Dermis microvascular lymphatic vessel endothelial cell (primary cell): ENCODE measurements around the gene TRIM25. TPM values are rescaled to one million over a fixed set of nuclear protein-coding genes. Genes with fewer than 3 reads are reported as not detected.

ENCODE experiments used
- DNase-seq, 2 donors: peaks; one replicate each; pipeline versions ENCODE4 v3.0.0 to v3.0.0-alpha.2; 2010; ENCODE audit warnings: low read depth in 2 of 2
- total RNA-seq: library from RNA; depleted of rRNA; stranded (reverse); fragments of >200 nt; gene quantifications from 2 replicates; pipeline ENCODE4 v1.2.1, GENCODE V29; 2014

The TRIM25 gene, protein sequence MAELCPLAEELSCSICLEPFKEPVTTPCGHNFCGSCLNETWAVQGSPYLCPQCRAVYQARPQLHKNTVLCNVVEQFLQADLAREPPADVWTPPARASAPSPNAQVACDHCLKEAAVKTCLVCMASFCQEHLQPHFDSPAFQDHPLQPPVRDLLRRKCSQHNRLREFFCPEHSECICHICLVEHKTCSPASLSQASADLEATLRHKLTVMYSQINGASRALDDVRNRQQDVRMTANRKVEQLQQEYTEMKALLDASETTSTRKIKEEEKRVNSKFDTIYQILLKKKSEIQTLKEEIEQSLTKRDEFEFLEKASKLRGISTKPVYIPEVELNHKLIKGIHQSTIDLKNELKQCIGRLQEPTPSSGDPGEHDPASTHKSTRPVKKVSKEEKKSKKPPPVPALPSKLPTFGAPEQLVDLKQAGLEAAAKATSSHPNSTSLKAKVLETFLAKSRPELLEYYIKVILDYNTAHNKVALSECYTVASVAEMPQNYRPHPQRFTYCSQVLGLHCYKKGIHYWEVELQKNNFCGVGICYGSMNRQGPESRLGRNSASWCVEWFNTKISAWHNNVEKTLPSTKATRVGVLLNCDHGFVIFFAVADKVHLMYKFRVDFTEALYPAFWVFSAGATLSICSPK
- 24.1 and 30.7 TPM in 2 replicates for total RNA-seq

DNA sequence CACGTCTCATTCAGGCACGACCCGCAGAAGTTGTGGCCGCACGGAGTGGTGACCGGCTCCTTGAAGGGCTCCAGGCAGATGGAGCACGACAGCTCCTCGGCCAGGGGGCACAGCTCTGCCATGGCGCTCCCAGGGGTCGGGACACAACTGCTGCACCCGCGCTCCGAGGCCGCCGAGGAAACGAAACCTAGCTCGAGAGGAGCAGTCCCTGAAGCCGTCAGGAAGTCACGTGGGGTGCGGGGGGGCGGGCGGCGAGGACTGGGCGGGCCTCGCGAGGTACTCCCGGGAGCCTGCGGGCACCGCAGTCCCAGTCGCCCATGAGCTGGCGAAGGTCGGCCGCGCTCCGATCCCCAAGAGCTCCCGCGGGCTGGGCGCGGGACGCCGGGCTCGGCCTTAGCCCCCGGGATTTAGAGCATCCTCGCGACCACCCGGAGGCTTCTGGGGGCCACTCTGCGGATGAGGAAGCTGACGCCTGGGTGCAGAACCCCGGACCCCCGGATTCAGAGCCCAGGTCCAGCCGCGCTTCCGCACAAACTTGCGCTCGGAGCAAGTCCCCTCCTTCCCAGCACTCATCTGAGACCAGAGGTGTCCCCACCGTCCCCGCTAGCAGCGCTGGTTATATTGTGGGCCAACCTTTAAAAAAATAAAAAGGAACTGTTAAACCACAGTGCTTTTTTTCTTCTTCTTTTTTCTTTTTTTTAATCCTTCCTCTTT is at the start of gene TRIM25:
Gene TRIM25 (minus strand): TSS at position 183 of the 714 bp plus-strand sequence. CDS start 61 bp downstream, at position 122.
- DNase-seq = peak; percentile 65 to 92

DNA sequence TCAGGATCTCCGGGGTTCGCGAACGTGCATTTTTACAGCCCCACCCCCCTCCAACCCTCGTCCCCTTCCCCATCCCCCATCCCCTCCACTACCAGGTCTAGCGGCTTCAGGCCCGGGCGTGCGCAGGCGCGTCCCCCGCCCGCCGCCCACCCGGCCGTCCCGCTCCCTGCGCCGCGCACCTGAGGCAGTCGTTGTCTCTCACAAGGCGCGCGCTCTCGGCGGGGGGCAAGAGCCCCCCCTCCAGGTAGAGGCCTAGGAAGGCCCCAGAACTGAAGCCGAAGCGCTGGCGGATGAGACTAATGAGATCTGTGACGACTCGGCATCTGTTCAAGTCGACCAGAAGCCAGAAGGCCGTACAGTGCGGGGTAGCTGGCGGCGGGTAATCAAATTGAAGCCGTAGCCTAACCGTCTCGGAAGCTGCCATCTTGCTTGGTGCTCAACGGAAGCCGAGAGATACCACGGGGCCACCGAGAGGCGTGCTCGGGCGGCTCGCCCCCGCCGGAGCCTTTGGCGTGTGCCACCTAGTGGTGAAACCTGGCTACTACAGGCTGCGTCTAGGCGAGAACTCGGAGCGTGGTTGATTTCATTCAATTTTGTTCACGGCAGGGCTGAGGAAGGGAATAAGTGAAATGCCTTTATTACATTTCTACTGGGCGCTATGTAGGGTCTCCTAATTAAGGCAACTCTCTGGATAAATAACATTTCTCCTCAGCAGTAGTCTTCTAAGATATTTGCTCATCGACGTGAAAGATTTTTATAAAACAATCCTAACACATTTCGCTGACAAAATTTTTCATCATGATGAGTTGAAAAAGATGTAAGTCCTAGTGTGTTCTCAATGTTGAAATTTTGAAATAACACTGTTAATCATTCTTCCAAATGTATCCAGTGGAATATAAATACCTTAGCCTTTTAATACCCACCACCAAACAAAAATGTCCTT is 47.0 kb upstream of the TRIM25 start, which contains the start of gene COIL:
Gene COIL (minus strand): TSS at position 455 of the 943 bp plus-strand sequence. CDS start 31 bp downstream, at position 424.
- peak; percentile 85 to 91 for DNase-seq

DNA sequence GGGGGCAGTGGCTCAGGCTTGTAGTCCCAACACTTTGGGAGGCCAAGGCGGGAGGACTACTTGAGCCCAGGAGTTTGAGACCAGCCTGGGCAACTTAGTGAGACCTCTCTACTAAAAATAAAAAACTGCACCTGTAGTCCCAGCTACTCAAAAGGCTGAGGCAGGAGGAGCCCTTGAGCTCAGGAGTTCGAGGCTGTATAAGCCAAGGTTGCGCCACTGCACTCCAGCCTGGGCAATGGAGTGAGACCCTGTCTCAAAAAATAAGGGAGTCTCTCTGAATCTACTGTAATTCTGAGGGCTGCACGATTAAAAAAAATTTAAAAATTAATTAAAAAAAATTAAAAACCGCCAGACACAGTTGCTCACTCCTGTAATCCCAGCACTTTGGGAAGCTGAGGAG is 43.1 kb upstream of the TRIM25 start:
- DNase-seq = no peak

DNA sequence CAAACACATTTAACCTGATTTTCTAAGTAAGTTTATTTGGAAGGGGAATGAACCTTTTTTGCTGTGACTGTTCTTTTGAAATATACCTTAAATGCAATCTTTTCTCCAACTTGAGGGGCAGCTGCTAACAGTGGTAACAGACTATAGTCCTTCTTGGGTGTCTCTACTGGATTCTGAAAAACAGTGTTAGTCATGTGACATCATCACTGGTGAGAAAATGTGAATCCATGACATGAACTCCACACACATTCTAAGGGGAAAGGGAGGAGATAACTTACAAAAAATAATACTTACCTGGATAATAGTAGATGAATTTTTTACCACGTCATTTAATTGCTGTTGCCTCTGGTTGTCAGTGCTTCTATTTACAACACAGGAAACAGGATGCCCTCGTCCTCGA is 35.7 kb upstream of the TRIM25 start:
- peak; percentile 18 to 21 for DNase-seq

DNA sequence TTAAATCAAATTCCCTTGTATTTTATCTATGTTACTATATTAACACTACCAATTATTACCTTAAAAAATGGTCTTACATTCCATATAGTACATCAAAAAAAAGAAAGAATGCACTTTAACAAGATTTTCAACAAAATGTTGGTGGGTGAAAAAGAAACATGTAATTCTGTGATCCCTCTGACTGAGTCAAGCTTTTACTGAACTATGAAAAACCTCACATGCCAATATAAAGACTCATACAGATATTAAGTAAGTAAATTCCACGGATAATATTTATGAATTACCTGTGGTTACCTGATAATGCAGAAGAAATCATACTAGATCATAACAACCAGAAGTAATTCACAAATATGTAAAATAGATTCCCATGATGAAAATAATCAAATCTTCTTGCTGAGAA is 34.6 kb upstream of the TRIM25 start:
- DNase-seq = no peak

DNA sequence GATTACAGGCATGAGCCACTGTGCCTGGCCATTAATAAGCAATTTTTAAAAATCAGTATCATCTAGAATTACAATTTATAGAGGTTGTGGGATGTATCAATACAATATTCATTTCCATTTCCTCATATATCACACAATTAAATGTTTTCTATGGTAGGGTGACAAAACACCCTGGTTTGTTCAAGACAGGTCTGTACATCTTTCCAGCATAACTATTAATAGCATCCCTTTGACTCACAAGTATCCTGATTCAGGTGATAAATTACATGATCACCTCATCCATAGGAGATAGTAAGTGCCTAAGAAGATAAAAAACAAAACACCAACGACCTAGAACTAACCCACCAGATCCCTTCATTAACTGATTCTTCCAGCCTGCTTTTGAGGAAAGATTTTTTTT is 33.9 kb upstream of the TRIM25 start:
- no peak for DNase-seq

DNA sequence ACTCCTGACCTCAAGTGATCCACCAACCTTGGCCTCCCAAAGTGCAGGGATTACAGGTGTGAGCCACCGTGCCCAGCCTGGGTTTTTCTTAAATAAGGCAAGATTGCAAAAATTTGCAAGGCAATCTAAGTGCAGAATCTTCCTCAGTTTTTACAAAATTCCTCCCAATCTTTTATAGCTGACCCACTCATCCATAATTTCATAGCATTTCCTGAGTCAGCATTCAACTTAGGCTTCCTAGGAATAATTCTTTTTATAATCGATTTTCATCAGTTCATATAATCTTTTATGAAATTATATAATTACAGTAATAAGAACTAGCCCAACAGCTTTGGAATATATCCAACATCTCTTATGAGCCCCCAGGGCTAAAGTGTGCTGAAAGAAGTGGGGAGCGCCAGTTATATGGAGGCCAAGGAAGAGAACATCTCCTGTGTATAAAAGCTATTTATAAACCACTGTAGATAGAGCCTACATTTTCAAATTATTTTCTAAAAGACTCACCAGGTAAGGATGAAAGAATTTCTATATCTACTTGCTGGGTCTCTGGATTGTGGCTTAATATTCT is 32.2 kb upstream of the TRIM25 start:
- DNase-seq = no peak

DNA sequence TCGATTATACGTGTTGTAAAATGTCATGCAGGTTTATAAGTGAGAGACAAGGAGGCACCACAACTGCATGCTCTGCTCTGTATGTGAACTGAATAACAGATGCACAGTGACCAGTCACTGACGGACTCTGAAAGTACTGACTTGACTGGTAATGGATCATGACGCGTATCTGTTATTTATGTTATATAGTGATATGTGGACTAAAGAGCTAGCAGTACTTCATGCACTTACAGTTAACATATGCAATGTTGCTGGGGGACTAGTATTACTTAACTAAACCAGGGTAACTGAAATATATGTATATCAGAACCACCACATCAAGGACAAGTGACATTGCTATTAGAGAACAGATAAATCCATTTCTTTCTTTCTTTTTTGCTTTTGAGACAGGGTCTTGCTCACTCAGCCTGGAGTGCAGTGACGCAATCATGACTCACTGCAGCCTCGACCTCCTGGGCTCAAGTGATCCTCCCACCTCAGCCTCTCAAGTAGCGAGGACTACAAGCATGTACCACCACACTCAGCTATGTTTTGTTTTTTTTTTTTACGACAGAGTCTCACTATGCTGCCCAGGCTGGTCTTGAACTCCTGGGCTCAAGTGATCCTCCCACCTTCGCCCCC is 29.8 kb upstream of the TRIM25 start:
- DNase-seq = no peak

DNA sequence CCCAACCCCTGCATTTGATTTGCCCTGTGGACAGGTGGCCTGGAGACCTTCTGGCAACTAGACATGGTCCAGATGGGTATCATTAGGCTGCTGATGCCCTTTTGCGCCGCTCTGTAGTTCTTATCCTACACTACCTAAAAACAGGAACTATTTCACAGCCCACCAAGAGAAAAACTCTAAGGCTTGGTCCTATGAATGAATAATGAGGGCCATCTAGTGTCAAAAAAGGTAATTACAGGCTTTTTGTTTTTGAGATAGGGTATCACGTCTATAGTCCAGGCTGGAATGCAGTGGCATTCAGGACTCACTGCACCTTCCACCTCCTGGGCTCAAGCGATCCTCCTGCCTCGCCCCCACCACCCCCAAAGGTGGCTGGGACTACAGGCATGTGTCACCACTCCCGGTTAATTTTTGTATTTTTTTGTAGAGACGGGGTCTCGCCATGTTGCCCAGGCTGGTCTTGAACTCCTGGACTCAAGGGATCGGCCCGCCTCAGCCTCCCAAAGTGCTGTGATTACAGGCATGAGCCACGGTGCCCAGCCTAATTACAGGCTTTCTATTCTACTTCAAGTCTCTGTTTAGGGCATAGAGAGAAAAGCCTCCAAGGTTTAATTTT is 26.1 kb upstream of the TRIM25 start:
- peak; percentile 65 to 79 for DNase-seq

DNA sequence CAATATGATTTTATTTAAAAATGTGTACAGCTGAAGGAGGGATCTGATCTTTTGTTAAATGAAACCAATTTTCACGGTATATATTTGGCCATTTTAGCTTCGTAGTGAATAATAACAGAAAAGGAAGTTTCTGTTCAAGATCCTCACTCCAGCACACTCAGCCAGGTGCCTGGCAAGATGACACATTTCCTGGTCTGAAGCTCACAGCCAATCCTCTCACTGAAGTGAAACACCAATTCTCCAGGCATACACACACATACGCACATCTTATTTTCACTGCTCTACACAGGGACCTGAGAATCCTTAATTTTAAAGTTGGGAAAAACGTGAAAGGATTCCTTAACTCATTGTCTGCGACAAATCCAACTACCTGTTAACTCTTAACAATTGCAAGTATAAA is 24.4 kb upstream of the TRIM25 start:
- DNase-seq = peak in 1 of 2 donors; percentile 82

DNA sequence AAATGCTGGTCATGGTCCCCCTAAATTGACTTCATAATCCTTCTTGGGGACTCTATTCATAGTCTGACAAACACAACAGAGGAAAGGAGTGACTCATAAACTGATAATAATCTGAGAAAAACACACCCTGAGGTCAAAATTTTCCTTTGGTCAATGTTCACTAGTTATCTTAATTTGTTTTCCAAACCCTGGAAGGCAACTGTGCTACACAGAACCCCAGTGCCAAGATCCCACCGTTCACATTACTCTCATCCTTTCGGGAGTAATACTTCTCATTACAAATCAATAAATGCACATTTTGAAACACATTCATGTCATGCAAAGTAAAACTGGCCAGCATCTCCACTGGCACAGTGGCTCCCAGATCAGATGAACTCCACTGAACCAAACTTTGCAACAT is 23.8 kb upstream of the TRIM25 start:
- peak; percentile 25 to 81 for DNase-seq

DNA sequence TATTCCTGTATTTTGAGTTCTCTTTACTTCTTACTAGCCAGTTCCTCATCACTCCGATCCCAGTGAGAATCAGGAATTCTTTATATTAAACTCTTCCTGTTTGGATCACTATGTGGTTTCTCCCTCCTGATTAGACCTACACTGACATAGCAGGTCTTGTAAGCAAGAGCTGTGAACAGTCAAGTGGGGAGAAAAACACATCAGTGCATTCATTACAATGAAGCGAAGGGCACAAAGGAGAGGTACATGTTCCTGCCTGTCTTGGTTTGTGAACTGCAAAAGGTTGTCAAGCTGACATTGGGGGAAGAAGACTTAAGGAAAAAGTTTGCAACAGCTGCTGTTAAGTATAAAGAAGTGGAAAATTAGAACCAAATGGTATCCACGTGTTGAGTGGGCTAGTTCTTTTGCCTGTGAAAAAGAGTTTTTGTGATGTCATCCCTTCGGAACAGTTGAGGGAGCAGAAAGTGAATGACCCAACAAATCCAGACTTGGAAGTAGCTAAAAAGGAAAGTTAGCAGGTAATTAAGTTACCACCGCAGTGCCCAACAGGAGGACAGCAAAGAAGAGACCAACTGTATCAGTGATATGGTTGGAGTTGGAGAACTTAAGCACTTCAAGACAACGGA is 23.0 kb upstream of the TRIM25 start:
- DNase-seq = no peak

DNA sequence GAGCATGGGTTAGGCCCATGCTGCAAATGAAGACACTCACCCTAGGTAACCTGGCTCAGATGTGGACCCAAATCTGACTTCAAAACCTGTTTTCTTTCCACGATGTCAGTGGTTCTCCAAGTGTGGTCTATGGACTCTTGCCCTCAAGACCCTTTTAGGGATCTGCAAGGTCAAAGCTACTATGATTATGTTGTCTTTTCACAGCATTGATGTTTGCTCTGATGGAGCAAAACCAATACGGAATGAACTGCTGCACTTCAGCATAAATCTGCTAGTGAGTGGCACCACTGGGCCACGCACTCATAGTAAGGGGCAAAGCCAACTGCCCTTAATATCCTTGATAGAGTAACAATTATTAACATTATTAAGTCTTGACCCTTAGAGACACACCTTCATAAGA is 21.6 kb upstream of the TRIM25 start:
- no peak for DNase-seq

DNA sequence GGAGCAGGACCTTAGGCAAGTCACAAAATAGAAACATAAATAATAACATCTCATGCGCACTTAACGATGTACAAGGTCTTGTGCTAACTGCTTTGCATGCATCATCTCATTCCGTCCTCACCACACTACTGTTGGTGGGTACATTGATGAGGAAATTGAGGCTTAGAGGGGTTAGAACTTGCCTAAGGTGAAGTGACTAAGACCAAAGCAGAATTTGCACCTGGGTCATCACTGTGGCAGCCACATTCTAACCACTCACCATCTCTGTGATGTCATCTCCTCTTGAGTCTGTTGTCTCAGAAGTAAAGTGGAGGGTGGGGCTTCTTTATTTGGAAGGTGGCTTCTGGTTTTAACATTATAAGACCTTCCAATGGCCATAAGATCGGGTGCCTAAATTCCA is 20.4 kb upstream of the TRIM25 start:
- DNase-seq = no peak

DNA sequence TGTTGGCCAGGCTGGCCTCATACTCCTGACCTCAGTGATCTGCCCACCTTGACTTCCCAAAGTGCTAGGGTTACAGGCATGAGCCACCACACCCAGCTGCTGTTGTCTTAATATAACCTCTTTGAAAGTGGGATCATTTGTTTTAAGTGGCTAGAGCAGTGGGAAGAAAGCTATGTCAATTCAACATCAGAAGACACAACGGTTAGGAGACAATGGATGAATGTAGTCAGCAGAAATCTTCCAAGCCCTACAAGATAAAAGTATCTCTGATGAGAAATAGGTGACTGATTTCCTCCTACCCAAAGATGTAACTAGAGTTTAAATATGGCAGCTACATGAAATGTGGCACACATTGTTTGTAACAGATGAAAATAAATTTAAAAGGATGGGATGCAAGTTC is 20.0 kb upstream of the TRIM25 start:
- DNase-seq = no peak

DNA sequence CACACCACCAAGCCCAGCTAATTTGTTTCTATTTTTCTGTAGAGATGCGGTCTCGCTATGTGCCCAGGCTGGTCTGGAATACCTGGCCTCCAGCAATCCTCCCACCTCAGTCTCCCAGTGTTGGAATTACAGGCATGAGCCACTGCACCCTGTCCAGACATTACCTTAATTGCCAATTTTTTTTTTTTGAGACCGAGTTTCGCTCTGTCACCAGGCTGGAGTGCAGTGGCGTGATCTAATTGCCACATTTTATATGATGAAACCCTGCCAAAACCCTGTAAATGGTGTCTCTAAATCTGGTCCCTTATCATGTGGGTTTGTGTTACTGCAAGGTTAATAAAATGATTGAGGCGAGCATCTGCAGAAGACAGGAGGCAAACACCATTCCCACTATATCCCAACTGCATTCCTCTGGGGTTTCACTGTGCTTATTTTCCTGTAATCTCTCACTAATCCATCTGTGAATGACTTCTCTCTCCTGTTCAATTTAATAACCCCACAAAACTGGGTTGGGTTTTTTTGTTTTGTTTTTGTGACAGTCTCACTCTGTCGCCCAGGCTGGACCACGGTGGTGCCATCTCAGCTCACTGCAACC is 19.4 kb upstream of the TRIM25 start:
- no peak for DNase-seq

DNA sequence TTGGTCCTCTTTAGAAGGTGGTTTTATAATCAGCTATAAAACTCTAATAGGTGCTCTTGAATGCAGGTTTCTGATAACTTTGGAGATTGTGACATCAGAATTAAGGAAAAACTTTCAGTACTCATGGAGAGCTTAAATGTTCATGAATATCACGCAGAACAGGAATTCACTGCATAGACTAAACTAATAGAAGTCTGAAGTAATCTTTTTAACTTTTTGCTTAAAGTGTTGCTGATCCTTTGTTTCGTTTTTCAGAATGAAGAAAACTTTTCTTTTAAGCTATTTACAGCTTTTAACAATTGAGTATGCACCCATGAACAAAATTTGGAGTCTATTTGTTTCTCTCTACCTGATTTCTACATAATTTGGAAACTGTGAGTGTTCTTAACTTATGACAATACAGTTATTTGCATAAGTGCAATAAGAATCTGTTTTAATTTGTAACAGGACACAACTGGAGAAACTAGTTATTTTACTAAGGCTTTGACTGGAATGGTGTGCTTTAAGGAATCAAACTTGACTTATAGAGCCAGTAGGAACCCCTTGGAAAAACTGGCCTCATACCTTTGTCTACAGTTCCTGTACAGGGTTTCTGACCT is 17.0 kb upstream of the TRIM25 start:
- DNase-seq = no peak

DNA sequence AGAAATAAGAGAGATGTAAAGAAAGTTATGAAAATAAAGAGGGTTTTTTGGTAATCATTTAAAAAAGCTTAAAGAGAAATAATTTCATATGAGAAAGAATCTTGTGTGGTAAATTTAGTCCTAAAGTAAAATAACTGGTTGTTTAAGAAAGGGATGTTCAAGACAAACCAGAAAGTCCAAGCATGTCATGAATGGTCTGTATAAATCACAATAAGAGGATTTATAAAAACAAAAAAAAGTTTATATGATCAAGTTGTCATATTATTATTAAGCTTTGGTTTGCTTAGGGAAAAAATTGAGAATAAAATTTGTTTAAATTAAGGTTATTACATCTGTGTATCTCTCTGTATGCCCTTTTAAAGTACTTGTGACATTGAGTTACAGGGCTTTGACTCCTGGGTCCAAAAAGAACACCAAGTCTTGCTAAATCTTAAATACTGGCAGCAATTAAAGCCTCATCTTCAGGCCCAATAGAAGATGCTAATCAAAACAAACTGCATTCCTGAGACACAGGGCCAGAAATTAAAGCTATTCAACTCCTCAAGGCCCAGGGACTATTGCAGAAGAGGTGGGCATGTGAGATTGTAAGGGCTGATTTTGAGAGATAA is 15.6 kb upstream of the TRIM25 start:
- DNase-seq = no peak
